ENCODE data around the gene CCNF. TPM values are rescaled to one million over a fixed set of nuclear protein-coding genes. Genes with fewer than 3 reads are reported as not detected.

The CCNF gene
- total RNA-seq, 2 donors from 2014 or later = 50.8 to 58.9 TPM

DNA sequence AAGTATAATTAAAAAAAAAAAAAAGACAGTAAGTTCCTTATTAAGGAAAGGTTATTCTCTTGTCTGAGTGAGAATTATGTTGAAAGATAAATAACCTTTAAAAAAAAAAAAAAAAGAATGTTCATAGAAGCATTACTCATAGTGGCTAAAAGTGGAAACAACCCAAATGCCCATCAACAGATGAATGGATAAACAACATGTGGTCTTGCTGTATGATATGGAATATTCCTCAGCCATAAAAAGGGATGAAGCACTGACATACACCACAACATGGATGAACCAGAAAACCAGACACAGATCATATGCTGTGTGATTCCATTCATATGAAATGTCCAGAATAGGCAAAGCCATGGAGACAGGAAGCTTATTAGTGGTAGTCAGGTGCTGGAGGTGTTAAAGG lies 9.2 kb upstream of the CCNF start:
- DNase-seq = no peak
- H3K9me3 Mint-ChIP-seq = no peaks in the 10 kb centered on the region
- TF ChIP-seq, protein P1, sequence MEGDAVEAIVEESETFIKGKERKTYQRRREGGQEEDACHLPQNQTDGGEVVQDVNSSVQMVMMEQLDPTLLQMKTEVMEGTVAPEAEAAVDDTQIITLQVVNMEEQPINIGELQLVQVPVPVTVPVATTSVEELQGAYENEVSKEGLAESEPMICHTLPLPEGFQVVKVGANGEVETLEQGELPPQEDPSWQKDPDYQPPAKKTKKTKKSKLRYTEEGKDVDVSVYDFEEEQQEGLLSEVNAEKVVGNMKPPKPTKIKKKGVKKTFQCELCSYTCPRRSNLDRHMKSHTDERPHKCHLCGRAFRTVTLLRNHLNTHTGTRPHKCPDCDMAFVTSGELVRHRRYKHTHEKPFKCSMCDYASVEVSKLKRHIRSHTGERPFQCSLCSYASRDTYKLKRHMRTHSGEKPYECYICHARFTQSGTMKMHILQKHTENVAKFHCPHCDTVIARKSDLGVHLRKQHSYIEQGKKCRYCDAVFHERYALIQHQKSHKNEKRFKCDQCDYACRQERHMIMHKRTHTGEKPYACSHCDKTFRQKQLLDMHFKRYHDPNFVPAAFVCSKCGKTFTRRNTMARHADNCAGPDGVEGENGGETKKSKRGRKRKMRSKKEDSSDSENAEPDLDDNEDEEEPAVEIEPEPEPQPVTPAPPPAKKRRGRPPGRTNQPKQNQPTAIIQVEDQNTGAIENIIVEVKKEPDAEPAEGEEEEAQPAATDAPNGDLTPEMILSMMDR (conservative IDR thresholded peaks at IDR 0.05) = no peak
- H3K27me3 Mint-ChIP-seq (ENCODE audit: insufficient read depth) = peaks cover 6% of the 10 kb centered on the region
- Histone ChIP-seq H3K9ac (ENCODE audit: extremely low read depth, low read length, poor library complexity, severe bottlenecking) (no peak overlapping the region), H3K4me3 (ENCODE audit: low read length) (no peak overlapping the region), H3K36me3 (ENCODE audit: control insufficient read depth, insufficient read depth, low read length) (no peaks in the 10 kb centered on the region), H3K4me1 (ENCODE audit: control insufficient read depth, insufficient read depth, low read length) (no peaks in the 10 kb centered on the region), H3K9me3 (ENCODE audit: control insufficient read depth, low read length) (no peaks in the 10 kb centered on the region), H3K27me3 (ENCODE audit: control insufficient read depth, insufficient read depth, low read length, poor library complexity, severe bottlenecking) (no peaks in the 10 kb centered on the region), H3K27ac (ENCODE audit: low read depth, low read length) (no peak overlapping the region)
- H3K36me3 Mint-ChIP-seq (ENCODE audit: low read depth) = no peaks in the 10 kb centered on the region
- no peak overlapping the region for H3K27ac Mint-ChIP-seq
- peaks cover under 1% of the 10 kb centered on the region for H3K4me1 Mint-ChIP-seq
- H3K4me3 Mint-ChIP-seq = no peak overlapping the region

DNA sequence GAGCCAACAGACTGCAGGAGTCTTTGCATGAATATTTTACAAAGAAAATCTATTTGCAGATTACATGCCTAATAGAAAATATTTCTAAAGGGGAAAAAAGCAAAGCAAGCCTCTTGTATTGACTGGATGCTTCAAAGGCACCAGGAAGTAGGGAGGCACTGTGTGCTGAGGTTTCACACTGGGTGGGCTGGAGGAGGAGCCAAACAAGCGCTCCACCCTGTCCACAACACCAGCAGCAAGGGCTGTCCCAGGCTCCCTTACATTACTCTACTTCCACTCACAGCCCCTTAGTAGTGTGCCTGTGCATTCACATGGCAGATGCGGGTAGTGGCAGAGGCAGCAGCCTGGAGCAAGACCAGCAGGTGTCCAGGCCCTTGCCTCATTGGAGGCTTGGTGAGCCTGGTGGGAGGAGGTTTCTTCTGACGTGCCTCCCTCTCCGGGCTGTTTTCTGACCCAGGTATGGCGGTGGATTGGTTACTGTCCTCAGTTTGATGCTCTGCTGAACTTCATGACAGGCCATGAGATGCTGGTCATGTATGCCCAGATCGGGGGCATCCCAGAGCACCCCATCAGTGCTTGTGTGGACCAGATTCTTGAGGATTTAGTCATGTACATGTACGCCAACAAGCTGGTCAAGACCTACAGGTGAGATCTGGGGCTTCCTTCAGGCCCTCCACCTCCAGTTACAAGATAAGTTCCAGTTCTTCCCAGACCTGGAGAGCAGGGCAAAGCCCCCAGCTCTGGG lies 7.0 kb upstream of the CCNF start:
- no peaks in the 10 kb centered on the region for H3K36me3 ChIP-seq (ENCODE audit: control insufficient read depth, insufficient read depth, low read length)
- no peak for DNase-seq
- no peaks in the 10 kb centered on the region for H3K9me3 ChIP-seq (ENCODE audit: control insufficient read depth, low read length)
- Mint-ChIP-seq H3K4me3 (no peak overlapping the region), H3K36me3 (ENCODE audit: low read depth) (no peaks in the 10 kb centered on the region), H3K27me3 (ENCODE audit: insufficient read depth) (peaks cover 6% of the 10 kb centered on the region), H3K9me3 (no peaks in the 10 kb centered on the region), H3K4me1 (no peaks in the 10 kb centered on the region), H3K27ac (no peak overlapping the region)
- no peaks in the 10 kb centered on the region for H3K4me1 ChIP-seq (ENCODE audit: control insufficient read depth, insufficient read depth, low read length)
- WGBS, 2 experiments (ENCODE audit: insufficient coverage in 1 of 2, insufficient read length in 1 of 2) = 90 to 91% methylated on average over 6 to 7 of the region's 7 CpGs
- no peak overlapping the region for H3K4me3 ChIP-seq (ENCODE audit: low read length)
- H3K27me3 ChIP-seq (ENCODE audit: control insufficient read depth, insufficient read depth, low read length, poor library complexity, severe bottlenecking) = no peaks in the 10 kb centered on the region
- TF ChIP-seq, protein P1 (conservative IDR thresholded peaks at IDR 0.05) = no peak
- no peak overlapping the region for H3K9ac ChIP-seq (ENCODE audit: extremely low read depth, low read length, poor library complexity, severe bottlenecking)
- no peak overlapping the region for H3K27ac ChIP-seq (ENCODE audit: low read depth, low read length)

DNA sequence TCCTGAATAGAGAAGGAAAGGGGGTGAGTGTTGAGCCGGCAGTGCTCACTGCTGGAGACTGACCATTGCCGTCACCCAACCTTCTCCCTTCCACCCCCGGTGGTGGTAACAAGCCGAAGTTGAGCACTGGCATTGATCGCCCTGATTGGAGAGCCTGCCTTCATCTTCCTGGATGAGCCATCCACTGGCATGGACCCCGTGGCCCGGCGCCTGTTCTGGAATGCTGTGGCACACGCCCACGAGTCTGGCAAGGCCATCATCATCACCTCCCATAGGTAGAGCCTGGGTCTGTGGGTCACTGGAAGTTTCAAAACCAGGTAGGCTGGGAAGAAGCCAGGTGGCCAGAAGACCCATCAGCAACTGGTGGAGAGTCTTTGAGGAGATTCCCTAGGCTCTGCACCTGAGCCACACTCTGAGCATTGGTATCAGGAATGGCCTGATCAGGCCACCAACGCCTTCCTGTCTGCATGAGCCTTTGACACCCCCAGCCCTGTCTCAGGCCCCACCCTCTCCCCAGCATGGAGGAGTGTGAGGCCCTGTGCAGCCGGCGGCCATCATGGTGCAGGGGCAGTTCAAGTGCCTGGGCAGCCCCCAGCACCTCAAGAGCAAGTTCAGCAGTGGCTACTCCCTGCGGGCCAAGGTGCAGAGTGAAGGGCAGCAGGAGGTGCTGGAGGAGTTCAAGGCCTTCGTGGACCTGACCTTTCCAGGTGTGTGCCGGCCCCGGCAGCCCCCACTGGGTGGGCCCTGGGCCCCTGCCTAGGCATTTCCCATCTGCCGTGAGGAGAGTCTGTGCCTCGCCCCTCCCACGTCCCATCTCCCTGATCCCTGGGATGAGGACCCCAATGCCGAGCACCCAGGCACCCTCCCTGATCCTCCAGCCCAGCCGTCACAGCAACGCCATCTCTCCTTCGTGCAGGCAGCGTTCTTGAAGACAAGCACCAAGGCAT lies 4.9 kb upstream of the CCNF start:
- Mint-ChIP-seq H3K4me3 (no peak overlapping the region), H3K27me3 (ENCODE audit: insufficient read depth) (peaks cover 11% of the 10 kb centered on the region), H3K4me1 (peaks cover 5% of the 10 kb centered on the region), H3K27ac (no peak overlapping the region), H3K9me3 (no peaks in the 10 kb centered on the region), H3K36me3 (ENCODE audit: low read depth) (no peaks in the 10 kb centered on the region)
- H3K27ac ChIP-seq (ENCODE audit: low read depth, low read length) = no peak overlapping the region
- H3K4me3 ChIP-seq (ENCODE audit: low read length) = no peak overlapping the region
- no peaks in the 10 kb centered on the region for H3K36me3 ChIP-seq (ENCODE audit: control insufficient read depth, insufficient read depth, low read length)
- no peak for DNase-seq
- 91 to 93% methylated on average over 11 to 25 of the region's 25 CpGs for WGBS, 2 experiments (ENCODE audit: insufficient coverage in 1 of 2, insufficient read length in 1 of 2)
- H3K9me3 ChIP-seq (ENCODE audit: control insufficient read depth, low read length) = no peaks in the 10 kb centered on the region
- TF ChIP-seq, protein P1 (conservative IDR thresholded peaks at IDR 0.05) = no peak
- H3K9ac ChIP-seq (ENCODE audit: extremely low read depth, low read length, poor library complexity, severe bottlenecking) = no peak overlapping the region
- no peaks in the 10 kb centered on the region for H3K27me3 ChIP-seq (ENCODE audit: control insufficient read depth, insufficient read depth, low read length, poor library complexity, severe bottlenecking)
- no peaks in the 10 kb centered on the region for H3K4me1 ChIP-seq (ENCODE audit: control insufficient read depth, insufficient read depth, low read length)

All from endodermal cell (in vitro differentiated cells).